KBM-7 (cell line): ENCODE results near the gene BMP7.
"Not testable (repeated sequence)": the region's sequence is repeated elsewhere in the genome, so short reads cannot be mapped to it uniquely, and the experiment has no call there.

Experiments used
- DNase-seq: peaks from one replicate; pipeline ENCODE4 v3.0.0-alpha.2; 2015
- in situ Hi-C: fragments of 300-500 bp; cut with MboI; formaldehyde crosslinking; loops from 2 replicates; pipeline ENCODE4 v1.14.3; 2020; ENCODE audit warnings: low sequenced_read_pairs, low pct_unique_long_range_greater_than_20kb, mixed read lengths

The BMP7 gene

DNA sequence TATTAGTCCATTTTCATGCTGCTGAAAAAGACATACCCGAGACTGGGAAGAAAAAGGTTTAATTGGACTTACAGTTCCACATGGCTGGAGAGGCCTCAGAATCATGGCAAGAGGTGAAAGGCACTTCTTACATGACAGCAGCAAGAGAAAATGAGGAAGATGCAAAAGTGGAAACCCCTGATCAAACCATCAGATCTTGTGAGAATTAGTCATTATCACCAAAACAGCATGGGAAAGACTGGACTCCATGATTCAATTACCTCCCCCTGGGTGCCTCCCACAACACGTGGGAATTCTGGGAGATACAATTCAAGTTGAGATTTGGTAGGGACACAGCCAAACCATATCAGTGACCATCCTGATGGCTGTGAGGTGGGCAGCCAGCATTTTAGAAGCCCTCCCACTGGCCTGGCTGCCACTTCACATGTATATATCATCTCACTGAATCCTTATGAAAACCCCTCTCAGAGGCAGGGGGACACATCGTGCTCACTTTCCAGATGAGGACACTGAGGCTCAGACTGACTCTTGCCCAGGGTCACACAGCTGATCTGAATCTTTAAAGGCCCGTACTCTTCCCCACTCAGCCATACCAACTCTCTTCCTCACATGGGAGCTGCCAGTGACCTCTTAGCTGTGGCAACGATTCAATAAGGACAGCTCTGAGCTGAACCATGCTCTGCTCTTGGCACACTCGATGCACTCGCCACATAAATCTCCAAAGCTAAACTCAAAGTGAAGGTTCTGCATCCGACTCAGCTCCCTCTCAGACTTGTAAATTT is 25.7 kb downstream of the BMP7 start:
- in situ Hi-C loops: no loop called here
- DNase-seq: no peak

DNA sequence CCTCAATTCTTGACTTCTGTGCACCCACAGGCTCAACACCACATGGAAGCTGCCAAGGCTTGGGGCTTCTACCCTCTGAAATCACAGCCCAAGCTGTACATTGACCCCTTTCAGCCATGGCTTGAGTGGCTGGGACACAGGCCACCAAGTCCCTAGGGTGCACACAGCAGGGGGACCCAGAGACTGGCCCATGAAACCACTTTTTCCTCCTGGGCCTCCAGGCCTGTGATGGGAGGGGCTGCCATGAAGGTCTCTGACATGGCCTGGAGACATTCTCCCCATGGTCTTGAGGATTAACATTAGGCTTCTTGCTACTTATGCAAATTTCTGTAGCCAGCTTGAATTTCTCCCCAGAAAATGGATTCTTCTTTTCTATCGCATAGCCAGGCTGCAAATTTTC is 26.7 kb downstream of the BMP7 start:
- DNase-seq, in situ Hi-C loops: not testable (repeated sequence)

DNA sequence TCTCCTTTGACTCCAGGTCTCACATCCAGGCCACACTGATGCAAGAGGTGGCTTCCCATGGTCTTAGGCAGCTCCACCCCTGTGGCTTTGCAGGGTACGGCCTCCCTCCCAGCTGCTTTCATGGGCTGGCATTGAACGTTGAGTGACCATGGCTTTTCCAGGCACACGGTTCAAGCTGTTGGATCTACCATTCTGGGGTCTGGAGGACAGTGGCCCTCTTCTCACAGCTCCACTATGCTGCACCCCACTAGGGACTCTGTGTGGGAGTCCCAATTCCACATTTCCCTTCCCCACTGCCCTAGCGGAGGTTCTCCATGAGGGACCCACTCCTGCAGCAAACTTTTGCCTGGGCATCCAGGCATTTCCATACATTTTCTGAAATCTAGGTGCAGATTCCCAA is 27.1 kb downstream of the BMP7 start:
- DNase-seq, in situ Hi-C loops: not testable (repeated sequence)

DNA sequence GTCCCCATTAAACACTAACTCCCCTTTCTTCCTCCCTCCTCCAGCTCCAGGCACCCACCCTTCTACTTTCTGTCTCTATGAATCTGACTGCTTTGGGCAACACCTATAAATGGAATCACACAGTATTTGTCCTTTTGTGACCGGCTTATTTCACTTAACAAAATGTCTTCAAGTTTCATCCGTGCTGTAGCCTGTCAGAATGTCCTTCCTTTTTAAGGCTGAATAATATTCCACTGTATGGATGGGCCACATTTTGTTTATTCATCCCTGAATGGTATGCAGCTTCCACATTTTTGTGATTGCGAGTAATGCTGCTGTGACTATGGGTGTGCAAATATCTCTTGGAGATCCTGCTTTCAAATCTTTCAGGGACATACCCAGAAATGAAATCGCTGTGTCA is 28.4 kb downstream of the BMP7 start:
- in situ Hi-C loops: no loop called here
- DNase-seq: no peak

DNA sequence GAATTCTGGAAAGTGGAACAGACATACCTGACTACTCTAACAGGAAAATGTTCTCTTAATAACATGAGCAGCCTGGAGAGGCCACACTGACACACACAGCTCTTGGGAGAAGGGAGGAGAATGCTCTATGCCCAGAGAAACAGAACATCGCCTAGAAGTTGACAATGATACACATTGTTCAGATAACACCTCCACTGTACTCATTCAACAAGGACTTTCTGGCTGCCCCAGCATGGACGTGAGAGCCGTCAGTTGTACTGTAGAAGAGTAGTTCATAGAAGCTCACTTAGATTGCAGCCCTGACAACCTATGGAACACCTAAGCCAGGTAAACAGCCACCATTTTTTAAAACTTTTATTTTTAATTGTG is 28.9 kb downstream of the BMP7 start:
- in situ Hi-C loops: no loop called here

DNA sequence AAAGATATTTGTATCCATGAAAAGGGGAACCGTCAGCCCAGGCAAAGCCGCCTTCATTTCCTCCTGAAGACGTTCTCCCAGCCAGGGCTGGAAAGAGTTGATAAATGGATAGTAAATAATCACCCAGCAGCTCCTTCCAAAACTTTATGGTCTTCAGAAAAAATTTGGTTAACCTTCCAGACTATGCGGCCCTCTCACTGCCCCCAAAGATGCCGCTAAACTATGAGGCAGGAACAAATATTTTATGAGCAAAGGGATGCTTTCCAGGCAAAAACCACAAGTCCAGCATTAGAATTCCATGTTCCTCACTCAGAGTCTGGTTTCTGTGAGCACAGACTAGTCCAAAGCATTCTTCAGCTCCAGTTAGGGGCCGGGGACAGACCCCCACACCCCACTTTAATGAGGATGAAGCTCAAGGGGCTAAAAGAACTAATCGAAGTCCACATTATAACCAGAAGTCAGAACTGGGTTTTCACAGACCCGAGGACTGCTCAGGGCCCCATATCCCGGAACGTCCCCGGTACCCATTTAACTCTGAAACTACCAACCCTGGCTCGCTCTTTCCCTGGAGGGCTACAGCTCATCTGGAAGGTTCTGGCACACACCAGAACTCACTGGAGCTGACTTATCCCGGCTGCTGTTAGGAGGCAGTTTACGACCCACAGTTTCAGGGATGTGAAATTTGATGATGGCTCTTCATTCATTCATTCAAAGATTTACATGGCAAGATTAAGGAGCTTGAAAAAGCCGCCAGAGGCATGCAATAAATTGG is 29.4 kb downstream of the BMP7 start:
- DNase-seq: no peak
- in situ Hi-C loops: no loop called here

More for the DNA sequence above, 28.9 kb downstream of the BMP7 start:
- no peak for DNase-seq

DNA sequence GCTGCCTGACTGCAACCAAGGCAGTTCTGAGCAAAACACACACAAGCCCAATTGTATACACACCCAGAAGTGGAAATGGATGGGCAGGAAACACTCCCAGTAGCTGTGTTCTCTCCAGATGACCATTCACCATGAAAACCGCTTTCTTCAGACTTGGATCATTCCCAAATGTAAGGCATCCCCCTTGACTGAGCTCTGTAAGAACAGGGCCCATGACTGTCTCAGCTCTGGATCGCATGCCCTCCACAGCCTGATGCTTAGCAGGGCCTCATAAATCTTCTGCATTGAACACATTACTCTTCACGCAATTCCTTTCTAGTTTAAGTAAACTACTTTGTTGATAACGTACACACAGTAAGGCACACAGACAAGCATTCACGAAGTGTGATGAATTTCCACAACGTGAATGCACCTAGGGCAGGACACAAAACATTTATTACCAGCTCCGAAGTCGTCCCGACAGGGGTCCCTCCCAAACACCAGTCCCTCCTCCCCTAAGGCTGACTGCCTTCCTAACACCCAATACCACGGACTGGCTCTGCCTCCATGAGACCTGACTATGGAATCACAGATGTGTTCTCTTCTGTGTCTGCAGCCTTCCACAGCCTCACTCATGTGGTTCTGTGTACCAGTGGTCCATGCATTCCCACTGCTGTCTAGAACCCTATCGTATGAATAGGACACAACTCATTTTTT is 31.7 kb downstream of the BMP7 start:
- DNase-seq: no peak
- in situ Hi-C loops: no loop called here

DNA sequence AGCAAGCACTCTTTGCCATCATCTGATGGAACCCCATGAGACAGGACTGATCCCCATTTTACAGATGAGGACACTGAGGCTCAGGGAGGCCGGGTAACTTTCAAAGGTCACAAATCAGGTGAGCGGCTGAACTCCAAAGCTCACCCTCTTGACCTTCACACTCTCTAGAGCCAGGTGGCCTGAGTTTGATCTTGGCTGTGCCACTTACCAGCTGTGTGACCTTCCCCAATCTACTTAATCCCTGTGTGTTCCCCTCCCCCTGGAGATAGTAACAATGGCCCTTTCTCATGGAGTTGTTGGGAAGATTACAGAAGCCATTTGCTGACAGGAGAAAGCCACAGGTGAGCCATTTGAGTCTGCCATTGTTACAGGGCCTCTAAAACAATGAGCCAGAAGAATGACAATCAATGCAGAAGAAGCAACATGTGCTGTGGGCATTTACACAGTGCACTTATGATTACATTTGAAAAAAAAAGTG is 34.5 kb downstream of the BMP7 start:
- DNase-seq: no peak
- in situ Hi-C loops: no loop called here

DNA sequence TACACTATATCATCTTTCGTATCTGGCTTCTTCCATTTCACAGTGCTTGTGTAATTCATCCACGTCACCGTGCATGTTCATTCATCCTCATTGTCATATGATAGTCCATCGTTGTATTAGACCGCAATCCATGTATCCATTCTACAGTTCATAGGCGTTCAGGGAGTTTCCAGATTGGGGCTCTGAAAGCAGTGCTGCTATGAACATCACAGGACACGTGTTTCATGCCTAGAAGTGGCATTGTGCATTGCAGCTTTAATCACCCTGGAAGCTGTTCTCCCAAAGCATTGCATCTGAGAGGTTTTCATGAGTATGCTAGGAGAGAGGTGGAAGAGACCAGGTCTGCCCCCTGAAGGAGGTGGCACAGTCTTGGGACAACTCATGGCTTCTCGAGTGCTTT is 35.3 kb downstream of the BMP7 start:
- DNase-seq: no peak
- in situ Hi-C loops: no loop called here

DNA sequence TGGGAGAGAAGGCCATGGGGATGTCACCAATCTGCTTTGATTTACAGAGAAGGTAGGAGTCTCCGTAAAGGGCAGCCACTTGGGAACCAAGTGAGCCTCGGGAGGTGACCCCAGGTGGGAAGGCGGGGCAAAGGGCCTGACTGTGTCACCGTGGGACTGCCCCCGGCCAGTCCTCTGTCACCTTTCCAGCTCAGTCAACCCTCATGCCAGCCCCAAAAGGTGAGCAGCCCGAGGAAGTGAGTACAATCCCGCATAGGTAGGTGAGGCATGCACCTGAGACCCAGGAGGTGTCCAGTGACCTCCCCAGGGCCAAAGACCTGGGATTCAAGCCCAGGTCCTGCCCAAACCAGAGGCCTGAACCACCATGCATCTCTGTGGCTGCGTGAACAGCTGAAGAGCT is 36.2 kb downstream of the BMP7 start:
- DNase-seq: no peak
- in situ Hi-C loops: no loop called here

DNA sequence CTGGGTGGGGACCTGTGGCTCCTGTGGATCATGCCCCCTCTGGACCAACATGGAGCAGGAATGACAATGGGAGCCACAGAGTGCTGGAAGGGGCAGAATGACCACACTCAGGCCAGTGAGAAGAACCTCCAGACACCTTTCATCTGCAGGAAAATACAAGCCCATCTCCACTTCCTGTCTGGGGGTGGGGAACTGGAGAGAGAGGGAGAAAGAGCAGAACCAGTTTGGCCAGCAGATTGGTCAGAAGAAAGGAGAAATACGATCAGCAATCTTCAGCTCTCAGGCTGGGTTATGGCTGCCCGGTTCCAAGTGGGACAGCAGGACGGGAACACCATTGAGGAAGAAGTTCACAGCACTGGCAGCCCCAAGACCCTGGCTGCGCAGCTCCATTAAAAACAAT is 37.0 kb downstream of the BMP7 start:
- DNase-seq: no peak

DNA sequence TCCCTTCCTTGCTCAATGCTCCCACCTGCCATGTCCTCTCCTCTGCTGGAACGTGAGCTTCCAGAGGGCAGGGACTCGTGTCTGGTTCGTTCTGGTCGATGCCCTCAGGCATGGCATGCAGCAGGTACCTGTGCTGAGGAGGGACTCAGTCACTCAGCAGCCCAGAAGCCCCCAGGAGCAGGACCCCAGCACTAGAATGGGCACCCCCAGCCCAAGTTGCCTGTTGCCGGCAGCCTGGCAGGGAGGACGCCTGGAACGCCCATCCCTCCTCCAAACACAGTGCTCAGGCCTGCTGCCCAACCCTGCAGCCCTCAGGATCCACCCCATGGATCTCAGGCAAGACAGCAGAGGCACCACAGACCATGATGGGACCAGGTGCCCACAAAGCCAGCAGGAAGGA is 40.6 kb downstream of the BMP7 start:
- no peak for DNase-seq
- in situ Hi-C loops: no loop called here

More for the DNA sequence above, 37.0 kb downstream of the BMP7 start:
- in situ Hi-C loops: no loop called here

DNA sequence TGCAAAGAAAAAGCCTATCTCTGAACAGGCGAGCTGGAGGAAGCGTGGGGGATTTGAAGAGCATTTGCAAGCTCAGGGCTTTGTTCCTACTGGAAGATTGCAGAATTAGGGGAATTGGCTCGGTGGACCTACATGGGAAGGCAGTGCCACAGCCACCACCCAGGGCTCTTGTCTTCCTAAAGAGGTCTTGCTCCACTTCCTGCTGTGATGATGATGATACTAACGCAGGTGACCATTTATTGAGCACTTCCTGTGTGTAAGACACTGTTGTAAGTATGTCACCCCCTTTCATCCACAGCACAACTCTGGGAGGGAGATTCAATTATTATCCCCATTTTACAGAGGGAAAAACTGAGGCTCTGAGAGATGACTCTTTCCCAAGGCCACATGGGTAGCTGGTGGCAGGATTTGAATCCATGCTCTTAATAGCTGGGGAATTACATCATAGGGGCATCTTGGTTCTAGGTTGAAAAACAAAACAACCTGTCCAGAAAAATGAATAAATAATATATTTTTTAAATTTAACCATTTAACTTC is 41.2 kb downstream of the BMP7 start:
- in situ Hi-C loops: no loop called here
- no peak for DNase-seq

DNA sequence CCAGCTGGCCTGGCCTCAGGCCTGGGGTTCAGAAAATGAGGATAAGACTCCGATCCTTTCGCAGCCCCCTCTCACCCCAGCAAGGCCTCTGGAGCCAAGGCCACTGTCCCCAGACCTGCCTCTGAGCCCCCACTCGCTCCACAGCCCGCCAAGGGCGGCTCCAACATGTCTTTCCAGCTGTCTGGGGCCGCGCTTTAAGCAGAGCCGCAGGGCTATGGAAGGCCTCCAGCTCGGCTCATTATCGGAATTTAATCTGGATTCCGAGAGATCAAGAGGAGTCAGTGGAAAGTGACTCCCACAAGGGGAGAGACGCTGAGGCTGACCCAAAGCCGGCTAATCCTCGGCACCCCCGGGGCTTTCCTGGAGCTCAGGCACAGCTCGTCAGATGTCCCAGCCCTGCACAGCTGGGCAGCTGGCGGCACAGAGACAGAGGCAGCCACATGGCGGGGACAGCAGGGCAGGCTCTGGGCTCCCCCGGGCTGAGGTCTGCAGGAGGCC is 41.8 kb downstream of the BMP7 start:
- no peak for DNase-seq
- in situ Hi-C loops: loop anchor here (25.0 kb wide), 1 partner anchor 112 kb away; no protein-coding TSS in a partner anchor

DNA sequence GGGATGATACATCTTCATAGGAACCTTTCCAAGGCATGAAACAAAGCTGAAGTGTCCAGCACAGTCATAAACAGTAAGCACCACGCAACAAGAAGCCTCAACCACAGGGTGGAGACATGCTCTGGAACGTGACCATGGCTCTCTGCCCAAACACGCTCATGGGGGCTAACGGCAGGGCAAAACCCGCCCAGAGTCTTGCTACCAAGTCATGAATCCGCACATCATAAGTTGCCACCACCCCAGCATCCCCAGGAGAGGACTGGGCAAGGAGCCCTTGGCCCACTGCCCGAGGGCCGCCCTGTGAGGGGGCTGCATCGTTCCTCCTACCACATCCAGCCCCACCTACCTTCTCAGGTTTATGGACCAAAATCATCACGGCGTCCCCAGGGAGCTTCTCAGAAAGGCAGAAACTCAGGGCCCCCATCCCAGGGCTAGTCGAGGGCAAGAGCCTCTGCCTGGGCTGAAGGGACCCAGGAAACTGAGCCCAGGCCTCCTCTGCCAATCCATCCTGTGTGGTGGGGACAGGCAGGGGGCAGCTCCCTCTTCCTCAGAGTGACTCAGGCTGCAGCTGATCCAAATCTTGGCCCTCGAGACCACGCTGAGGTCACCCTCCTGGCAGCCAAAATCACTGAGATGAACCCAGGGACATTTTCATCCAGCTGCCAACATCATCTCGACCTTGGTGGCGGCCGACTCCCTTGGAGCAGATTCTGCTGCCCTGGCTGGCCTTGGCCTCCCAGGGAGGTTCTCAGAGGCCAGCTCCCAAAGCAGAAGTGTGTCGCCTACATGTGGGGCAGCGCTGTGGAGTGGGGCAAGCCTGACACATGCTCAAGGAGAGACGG is 42.6 kb downstream of the BMP7 start:
- in situ Hi-C loops: loop anchor here (25.0 kb wide), 1 partner anchor 112 kb away; no protein-coding TSS in a partner anchor
- no peak for DNase-seq

DNA sequence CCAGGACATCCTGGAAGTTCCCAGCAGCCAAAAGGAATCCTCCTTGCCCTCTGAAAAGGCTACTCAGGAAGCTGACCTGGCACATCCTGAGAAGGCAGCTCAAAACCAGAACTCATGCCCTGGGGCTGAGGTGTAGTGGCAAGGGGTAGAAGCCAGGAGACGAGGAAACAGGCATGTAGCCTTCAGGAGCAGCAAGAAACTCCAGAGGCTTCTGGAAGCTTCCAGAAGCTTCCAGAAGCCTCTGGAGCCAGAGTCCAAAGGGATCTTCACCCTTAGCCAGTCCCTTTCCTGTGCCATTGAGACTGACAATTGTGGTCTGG is 43.9 kb downstream of the BMP7 start:
- in situ Hi-C loops: loop anchor here (25.0 kb wide), 1 partner anchor 110 kb away; no protein-coding TSS in a partner anchor
- DNase-seq: no peak

DNA sequence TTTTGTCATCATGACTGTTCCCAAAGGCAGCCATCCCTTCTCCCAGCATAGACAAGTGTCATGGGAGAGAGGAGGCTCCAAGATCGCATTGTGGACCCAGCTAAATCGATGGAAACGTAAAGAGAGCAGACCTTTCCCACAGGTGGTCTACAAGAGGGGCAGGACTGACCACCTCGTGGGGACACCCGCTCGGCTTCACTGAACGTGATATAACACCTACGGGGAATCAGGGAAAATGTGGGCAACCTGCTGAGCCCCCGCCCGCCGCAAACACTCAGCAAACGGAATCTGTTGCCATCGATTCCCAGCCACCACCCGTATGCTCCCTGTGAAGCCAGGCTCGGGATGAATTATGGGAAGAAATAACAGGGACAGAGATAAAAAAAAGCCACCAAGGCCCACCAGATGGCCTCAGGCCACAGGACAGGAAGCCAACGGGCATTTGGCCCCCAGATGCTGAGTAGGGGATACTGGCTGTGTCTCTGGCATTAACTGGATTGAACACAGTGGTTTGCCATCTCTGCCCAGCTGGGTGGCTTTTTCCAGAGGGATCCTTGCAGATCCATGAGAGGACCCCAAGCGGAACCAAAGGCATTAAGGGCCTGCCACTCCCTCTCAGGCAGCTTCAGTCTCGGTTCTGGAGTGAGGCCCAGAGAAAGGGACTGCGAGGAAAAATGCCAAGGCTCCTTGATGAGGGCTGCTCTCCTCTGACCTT is 44.4 kb downstream of the BMP7 start:
- in situ Hi-C loops: loop anchor here (25.0 kb wide), 1 partner anchor 110 kb away; no protein-coding TSS in a partner anchor
- DNase-seq: no peak
